Panc1 (cell line): Measurements from ENCODE around the gene ERCC5. TPM values are rescaled to one million over a fixed set of nuclear protein-coding genes. Genes with fewer than 3 reads are reported as not detected.

Experiments used
- ATAC-seq: fragments of 200-7000 bp; cut with Tn5 transposase; 2 replicates; pipeline ENCODE4 v1.9.1; 2020; ENCODE audit warnings: mild to moderate bottlenecking, moderate library complexity
- BruUV-seq: library from RNA; stranded (reverse); fragments of 400-500 nt; replicated peaks from 2 replicates; lab custom pipeline; 2021; lab: Mats Ljungman, UMichigan
- CTCF ChIA-PET: fragments of 300-600 bp; sonication (Branson Sonifier 250); formaldehyde crosslinking; loops from one replicate; lab custom pipeline; 2022; ENCODE audit warnings: antibody characterized with exemption; lab: Charles Lee
- POLR2A ChIA-PET: fragments of 300-600 bp; sonication (Branson Sonifier 250); formaldehyde crosslinking; loops from one replicate; lab custom pipeline; 2022; ENCODE audit warnings: antibody characterized with exemption; lab: Charles Lee
- DNase-seq: peaks from one replicate; pipeline ENCODE4 v3.0.0-alpha.2; 2010; ENCODE audit warnings: low read depth, low spot score
- H3K27ac ChIP-seq: 2 replicates; pipeline ENCODE4 v1.5.1; 2011; ENCODE audit warnings: mild to moderate bottlenecking, low read length, inconsistent platforms
- H3K27me3 ChIP-seq: fragments of 200-500 bp; sonication (Bioruptor generic); 2 replicates; pipeline ENCODE4 v1.6.0; 2014; ENCODE audit warnings: low read length, inconsistent platforms; ENCODE audit not compliant: control insufficient read depth, insufficient read depth
- H3K36me3 ChIP-seq: fragments of 200-500 bp; sonication (Bioruptor generic); 2 replicates; pipeline ENCODE4 v1.5.1; 2014; ENCODE audit warnings: inconsistent platforms, mild to moderate bottlenecking, low read length, moderate library complexity; ENCODE audit not compliant: control insufficient read depth, insufficient read depth
- H3K4me1 ChIP-seq: 2 replicates; pipeline ENCODE4 v1.5.1; 2011; ENCODE audit warnings: inconsistent platforms, mild to moderate bottlenecking, low read length, moderate library complexity; ENCODE audit not compliant: control insufficient read depth, insufficient read depth
- H3K4me3 ChIP-seq, 2 experiments: 2 replicates each; pipeline ENCODE4 v1.5.1; 2011 to 2012; ENCODE audit warnings: low read depth in 2 of 2, low read length in 2 of 2, mild to moderate bottlenecking in 2 of 2, inconsistent platforms in 1 of 2, moderate library complexity in 1 of 2
- H3K9me3 ChIP-seq: fragments of 200-500 bp; sonication (Bioruptor generic); 2 replicates; pipeline ENCODE4 v1.5.1; 2014; ENCODE audit warnings: low read depth, mild to moderate bottlenecking, inconsistent platforms, low read length, moderate library complexity; ENCODE audit not compliant: control insufficient read depth, insufficient read depth
- POLR2AphosphoS5 ChIP-seq: IDR thresholded peaks from 2 replicates; pipeline ENCODE4 v1.6.1; 2012; ENCODE audit warnings: mild to moderate bottlenecking, low read depth, low read length, moderate library complexity
- REST ChIP-seq, 2 experiments: IDR thresholded peaks; 2 replicates each; pipeline ENCODE4 v1.6.1; 2011 to 2012; ENCODE audit warnings: low read depth in 2 of 2, control low read depth in 1 of 2, low read length in 1 of 2, mild to moderate bottlenecking in 1 of 2, moderate library complexity in 1 of 2; ENCODE audit not compliant: insufficient read depth in 1 of 2
- SIN3A ChIP-seq: IDR thresholded peaks from 2 replicates; pipeline ENCODE4 v1.6.1; 2012; ENCODE audit warnings: low read depth, mild to moderate bottlenecking, low read length, moderate library complexity, borderline replicate concordance; ENCODE audit not compliant: insufficient read depth
- TCF7L2 ChIP-seq: IDR thresholded peaks from 2 replicates; pipeline ENCODE4 v1.6.1; 2011; ENCODE audit warnings: mild to moderate bottlenecking, low read depth, low read length, inconsistent platforms
- in situ Hi-C: cut with HindIII; loops from 2 replicates; pipeline ENCODE4 v1.10.0; 2016; ENCODE audit warnings: low sequenced_read_pairs, low pct_unique_long_range_greater_than_20kb
- intact Hi-C: fragments of 100-400 bp; cut with micrococcal nuclease; formaldehyde crosslinking; loops from one replicate; pipeline ENCODE4 v1.10.0; 2022; ENCODE audit not compliant: unreplicated experiment
- total RNA-seq: library from RNA; stranded (reverse); gene quantifications from one replicate; pipeline ENCODE4 v1.2.1, GENCODE V29; 2021; ENCODE audit not compliant: unreplicated experiment
- TF ChIP-seq, protein P1 (sequence below): fragments of 450-650 bp; IDR thresholded peaks from 2 replicates; pipeline ENCODE4 v1.5.1; 2017; ENCODE audit warnings: mild to moderate bottlenecking

Gene ERCC5
- total RNA-seq, 1 experiment from 2014 or later, result 19.6 TPM

DNA sequence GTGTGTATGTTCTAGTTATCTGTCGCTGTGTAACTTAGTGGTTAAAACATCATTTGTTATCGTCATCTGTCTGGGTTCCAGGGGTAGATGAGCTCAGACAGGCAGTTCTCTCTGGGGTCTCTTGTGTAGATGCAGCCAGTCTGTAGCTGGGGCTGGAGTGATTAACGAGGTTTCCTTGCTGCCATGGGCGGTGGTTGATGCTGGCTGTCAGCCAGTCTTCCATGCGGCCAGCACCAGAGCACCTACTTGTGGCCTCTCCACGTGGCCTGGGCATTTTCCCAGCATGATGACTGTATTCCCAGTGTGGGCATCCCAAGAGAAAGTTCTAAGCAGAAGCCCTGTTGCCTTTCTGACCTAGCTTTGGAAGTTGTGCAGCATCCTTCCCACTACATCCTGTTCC, 10.7 kb downstream of the ERCC5 start:
- intact Hi-C loops, result no loop called here
- H3K4me3 ChIP-seq, result no peak overlapping the region
- no TSS peak for BruUV-seq
- no peak for DNase-seq
- H3K36me3 ChIP-seq, result no peaks in the 10 kb centered on the region
- in situ Hi-C loops, result no loop called here
- ChIA-PET CTCF (no interaction called here), POLR2A (no interaction called here)
- no peak for ATAC-seq
- H3K4me1 ChIP-seq, result no peaks in the 10 kb centered on the region
- no peaks in the 10 kb centered on the region for H3K9me3 ChIP-seq
- TF ChIP-seq SIN3A (no peak), TCF7L2 (no peak), REST (IDR thresholded peaks at IDR 0.05; ENCODE audit: insufficient read depth in 1 of 2, low read depth in 2 of 2, low read length in 1 of 2) (no peak), POLR2AphosphoS5 (no peak)
- TF ChIP-seq, protein P1, sequence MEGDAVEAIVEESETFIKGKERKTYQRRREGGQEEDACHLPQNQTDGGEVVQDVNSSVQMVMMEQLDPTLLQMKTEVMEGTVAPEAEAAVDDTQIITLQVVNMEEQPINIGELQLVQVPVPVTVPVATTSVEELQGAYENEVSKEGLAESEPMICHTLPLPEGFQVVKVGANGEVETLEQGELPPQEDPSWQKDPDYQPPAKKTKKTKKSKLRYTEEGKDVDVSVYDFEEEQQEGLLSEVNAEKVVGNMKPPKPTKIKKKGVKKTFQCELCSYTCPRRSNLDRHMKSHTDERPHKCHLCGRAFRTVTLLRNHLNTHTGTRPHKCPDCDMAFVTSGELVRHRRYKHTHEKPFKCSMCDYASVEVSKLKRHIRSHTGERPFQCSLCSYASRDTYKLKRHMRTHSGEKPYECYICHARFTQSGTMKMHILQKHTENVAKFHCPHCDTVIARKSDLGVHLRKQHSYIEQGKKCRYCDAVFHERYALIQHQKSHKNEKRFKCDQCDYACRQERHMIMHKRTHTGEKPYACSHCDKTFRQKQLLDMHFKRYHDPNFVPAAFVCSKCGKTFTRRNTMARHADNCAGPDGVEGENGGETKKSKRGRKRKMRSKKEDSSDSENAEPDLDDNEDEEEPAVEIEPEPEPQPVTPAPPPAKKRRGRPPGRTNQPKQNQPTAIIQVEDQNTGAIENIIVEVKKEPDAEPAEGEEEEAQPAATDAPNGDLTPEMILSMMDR, result no peak
- H3K27me3 ChIP-seq, result no peaks in the 10 kb centered on the region
- no peak overlapping the region for H3K27ac ChIP-seq

GRCh38 chr13:102862624-102863210, 16.9 kb downstream of the ERCC5 start:
- Histone ChIP-seq H3K27me3 (no peaks in the 10 kb centered on the region), H3K4me3 (no peak overlapping the region), H3K9me3 (no peaks in the 10 kb centered on the region), H3K4me1 (no peaks in the 10 kb centered on the region), H3K36me3 (peaks cover 6% of the 10 kb centered on the region), H3K27ac (no peak overlapping the region)
- in situ Hi-C loops (no loop called here), intact Hi-C loops (no loop called here)
- POLR2A ChIA-PET, result no interaction called here
- CTCF ChIA-PET, result no interaction called here
- TF ChIP-seq SIN3A (no peak), POLR2AphosphoS5 (no peak), TCF7L2 (no peak), REST (IDR thresholded peaks at IDR 0.05; ENCODE audit: insufficient read depth in 1 of 2, low read depth in 2 of 2, low read length in 1 of 2) (no peak)
- TF ChIP-seq, protein P1, result no peak
- no peak for DNase-seq
- ATAC-seq, result no peak
- TSS peak; percentile 56 for BruUV-seq
